Measurements from ENCODE around the gene GGNBP2.

GRCh38 chr17:36500745-36501225 lies 43.9 kb upstream of the GGNBP2 start:
- TF ChIP-seq CTCF (IDR thresholded peaks at IDR 0.05): no peak
- no peak for TF ChIP-seq POLR2A (IDR thresholded peaks at IDR 0.05)
- no peak for TF ChIP-seq POLR2AphosphoS5 (IDR thresholded peaks at IDR 0.05)

Data from transverse colon (tissue), 4 donors.